Jurkat, Clone E6-1 (cell line): ENCODE data around the gene BOD1.

Experiments
- DNase-seq: peaks from one replicate; pipeline ENCODE4 v3.0.0-alpha.2; 2011; ENCODE audit warnings: low read depth, low spot score
- H3K4me3 ChIP-seq: 2 replicates; pipeline ENCODE4 v1.5.1; 2011; ENCODE audit warnings: mild to moderate bottlenecking, low read length, control low read depth, moderate library complexity

Gene BOD1

DNA sequence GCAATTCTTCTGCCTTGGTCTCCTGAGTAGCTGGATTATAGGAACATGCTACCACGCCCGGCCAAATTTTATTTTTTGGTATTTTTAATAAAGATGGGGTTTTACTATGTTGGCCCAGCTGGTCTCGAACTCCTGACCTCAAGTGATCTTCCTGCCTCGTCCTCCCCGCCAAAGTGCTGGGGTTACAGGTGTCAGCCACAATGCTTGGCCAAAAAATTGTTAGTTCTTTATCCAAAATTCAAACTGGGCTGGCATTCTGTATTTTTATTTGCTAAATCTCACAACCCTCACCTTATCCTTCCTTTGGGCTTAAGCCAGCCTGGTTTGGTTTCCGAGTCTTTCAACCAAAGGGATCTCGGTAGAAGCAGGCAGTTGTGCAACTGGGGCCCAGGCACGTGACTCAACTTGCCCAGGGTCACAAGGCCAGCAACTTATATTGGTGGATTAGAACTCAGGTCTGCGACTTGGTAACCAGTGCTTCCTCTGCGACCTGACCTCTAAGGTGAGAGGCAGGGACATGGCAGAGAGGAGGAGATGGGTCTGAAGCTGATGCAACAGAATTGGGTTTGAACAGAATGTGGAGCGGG, 26.5 kb upstream of the BOD1 start:
- DNase-seq: no peak
- no peak overlapping the region for H3K4me3 ChIP-seq

DNA sequence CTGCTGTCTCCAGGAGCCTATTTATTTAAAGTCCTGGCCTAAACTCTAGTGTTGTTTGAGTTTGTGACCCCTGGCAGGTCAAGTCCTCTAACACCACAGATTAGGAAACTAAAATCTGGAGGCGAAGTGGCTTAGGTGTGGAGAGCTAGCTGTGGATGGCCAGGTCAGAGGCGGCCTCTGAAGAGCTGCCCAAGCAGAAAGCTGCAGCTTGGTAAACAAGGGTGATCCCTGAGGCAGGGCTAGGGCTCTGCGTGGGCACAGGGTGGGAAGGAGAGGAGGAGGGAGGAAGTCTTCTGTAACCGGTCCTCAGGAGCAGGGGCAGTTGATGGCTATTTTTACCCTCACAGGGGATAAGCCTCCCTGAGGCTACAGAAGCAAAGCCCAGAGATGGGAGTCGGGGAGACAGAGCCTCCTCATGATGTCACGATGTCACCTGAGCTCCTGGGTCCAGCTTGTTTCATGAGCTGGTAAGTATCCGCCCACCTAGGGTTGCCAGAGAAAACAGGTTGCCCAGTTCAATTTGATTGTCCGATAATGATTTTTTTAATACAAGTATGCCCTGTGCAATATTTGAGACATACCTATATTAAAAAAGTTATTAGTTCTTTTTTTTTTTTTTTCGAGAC, 25.9 kb upstream of the BOD1 start:
- DNase-seq: no peak

DNA sequence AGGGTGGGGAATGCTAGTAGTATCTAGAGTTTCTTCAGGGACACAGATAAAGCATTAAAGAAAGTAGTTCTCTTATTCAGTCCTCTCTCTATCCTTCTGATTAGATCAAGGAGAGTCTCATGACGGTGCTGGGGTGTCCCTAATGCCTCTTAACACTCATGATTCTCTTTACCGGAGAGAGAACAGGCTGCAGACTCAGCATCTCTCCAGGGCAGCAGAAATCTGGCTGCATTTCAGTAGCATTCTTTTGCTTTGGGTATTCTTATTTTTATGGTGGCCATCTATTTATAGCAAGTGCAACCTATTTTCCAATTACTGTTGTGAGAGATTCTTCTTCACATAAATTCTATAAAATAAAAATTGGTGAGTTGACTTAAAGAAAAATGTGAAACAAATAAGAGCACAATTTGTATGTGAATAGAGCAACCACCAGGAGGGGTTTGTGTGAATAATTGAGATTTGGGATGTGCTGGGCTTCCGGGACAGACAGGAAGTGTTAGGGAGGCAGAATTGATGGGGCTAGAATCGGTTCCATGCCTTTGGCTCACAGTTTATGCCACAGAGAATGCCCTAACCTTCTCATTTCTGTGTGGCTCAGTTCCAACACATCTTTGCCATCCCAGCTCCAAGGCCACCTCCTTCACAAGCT, 23.8 kb upstream of the BOD1 start:
- no peak overlapping the region for H3K4me3 ChIP-seq
- peak; percentile 17 for DNase-seq

More for the DNA sequence above, 25.9 kb upstream of the BOD1 start:
- H3K4me3 ChIP-seq: no peak overlapping the region

DNA sequence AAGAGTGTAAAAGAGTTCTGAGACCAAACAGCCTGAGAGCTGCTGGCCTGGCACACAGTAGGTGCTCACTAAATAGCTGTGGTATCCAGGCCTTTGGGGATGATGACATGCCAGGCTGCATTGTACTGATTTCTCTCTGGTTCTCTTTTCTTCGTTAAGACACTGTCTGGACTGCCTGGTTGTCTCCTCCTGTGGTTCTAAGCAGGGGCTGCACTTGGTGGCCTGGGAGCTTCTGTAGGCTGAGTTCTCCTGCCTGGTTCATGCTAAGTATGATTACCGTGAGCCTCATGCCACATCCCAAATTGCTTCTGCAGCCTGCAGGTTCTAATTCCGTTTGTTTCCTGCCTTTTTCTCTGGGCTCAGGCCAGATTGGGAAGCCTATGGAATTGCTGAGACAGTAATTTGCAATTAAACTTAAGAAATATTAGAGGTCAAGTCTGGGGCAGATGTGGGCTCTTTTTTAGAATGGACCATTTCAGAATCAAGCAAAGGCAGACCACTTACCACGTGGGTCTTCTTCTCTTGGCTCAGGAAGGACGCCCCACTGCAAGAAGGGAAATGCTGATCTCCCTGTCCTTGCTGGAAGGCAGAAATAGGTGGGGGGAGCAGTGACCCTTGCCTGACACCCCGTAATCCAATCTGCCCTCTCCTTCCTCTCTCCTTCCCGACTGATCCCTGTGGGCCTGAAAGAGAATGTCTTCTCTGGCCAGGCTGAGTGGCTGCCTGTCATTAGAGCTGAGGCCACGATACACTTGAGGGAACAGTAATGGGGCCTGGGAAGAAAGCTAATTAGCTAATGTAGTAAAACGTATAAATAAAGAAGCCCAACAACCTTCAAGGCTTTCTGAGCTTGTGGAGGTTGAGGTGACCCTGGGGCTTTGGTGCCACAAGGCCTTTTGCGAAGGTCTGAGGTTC, 21.9 kb upstream of the BOD1 start:
- H3K4me3 ChIP-seq: no peak overlapping the region
- no peak for DNase-seq

DNA sequence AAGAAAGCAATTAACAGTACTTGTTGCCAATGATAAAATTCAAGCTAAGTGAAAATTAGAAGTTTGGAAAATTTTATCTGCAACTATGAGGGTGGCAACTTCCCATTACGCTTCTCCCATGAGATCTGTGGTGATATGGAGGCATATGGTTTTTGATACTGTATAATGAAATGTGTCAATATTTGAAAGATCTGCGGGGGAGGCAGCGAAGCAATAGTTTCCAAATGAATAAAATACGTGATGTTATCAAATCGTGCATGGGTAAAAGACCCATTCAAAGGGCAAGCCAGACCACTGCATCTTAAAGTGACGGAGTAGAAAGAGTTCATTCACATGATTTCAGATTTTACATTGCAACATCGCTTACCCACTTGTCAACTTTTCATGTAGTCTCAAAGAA, 20.9 kb upstream of the BOD1 start:
- no peak for DNase-seq
- H3K4me3 ChIP-seq: no peak overlapping the region

DNA sequence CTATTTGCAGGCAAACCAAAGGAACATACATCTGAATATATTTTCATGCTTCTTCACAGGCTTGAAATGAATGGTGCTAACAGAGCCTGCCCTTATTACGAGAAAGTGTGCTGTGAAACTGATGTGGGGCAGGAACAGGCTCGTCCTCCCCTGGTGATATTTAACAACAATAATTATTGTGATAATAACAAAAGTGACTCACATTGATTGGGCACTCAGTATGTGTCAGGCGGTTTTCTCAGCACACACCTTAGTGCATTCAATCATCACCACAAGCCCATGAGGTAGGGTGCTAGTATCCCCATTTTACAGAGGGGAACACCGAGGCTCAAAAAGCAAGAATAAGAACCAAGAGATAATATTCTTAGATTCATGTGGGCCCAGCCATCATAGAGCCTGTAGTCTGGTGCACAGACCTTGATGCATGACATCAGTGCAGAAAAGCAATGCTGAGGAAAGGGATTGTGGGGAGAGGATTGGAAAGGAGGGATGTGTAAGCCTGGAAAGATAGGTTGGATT, 18.1 kb upstream of the BOD1 start:
- no peak overlapping the region for H3K4me3 ChIP-seq
- DNase-seq: no peak

DNA sequence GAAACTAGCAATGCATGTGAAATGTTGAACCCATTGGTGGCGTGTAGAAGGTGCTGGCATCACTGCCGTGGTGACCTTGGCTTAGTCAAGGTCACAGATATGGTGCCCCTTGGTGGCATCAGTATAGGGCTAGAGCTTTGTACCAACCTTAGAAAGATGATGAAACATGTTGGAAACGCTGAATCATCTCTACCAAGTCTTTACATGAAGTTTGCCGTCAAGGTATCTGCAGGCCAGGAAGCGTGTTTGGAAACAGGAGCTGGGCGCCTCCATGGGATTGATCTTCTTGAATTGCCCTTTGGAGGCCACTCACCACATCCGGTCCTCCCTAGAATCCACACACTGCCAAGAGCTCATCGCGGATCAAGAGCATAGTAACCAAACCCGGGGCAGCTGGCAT, 16.9 kb upstream of the BOD1 start:
- H3K4me3 ChIP-seq: no peak overlapping the region
- DNase-seq: no peak

DNA sequence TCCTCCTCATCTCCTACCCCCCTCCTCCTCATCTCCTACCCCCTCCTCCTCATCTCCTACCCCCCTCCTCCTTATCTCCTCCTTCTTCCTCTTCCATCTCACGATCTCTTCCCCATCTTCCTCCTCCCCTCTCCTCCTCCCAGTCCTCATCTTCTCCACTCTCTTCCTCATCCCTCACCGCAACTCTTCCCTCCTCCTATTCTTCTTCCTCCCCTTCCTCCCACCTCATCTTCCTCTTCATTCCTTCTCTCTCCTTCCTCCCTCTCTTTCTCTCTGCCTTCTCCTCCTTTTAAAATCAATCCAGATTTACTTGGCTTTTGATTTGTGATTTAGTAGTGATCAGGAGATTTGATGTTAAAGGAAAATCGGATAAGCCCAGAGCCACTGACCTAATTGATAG, 15.0 kb upstream of the BOD1 start:
- DNase-seq: no peak
- H3K4me3 ChIP-seq: no peak overlapping the region

DNA sequence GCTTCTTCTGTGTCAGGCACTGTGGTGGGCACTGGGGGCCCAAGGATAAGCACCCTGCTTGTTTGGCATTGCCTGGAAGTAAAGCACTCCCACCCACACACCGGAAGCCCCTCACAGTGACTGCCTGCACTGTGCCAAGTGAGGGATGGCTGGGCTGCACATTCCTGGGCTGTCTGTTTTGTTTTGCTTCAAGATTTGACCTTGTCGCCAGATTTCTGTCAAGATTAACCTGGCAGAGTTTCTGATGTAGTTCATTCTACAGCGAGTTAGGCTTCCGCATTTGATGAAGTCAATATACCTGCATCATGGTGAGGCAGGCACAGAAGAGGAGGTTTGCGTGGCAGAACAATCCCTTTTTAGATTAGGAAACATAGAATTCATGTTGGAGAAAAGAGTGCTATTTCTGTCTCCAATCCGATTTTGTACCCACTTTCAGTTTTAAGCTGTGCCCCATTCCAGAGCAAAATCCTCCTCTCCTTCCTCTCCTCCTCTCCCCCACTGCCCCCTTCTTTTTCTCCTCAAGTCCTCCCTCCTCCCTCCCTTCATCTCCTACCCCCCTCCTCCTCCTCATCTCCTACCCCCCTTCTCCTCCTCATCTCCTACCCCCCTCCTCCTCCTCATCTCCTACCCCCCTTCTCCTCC, 14.4 kb upstream of the BOD1 start:
- no peak overlapping the region for H3K4me3 ChIP-seq
- no peak for DNase-seq

DNA sequence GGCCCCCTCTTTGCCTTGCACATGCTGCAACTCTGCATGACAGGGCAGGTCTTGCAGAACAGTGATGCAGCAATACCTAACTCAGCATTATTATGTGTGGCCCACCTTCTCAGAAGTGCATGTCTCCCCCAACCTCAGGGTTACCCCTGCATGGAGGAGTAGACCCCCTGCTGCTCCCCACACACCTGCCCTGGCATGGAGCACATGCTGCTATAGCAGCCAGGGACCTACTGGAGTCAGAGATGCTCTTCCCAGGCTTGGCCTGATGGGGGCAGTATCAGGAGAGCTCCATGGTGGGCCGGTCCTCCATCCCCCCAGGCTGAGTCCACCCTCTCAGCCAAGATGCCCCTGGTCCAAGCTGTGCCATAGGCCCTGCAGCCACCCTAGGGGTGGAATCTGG, 13.2 kb upstream of the BOD1 start:
- H3K4me3 ChIP-seq: no peak overlapping the region
- DNase-seq: no peak

DNA sequence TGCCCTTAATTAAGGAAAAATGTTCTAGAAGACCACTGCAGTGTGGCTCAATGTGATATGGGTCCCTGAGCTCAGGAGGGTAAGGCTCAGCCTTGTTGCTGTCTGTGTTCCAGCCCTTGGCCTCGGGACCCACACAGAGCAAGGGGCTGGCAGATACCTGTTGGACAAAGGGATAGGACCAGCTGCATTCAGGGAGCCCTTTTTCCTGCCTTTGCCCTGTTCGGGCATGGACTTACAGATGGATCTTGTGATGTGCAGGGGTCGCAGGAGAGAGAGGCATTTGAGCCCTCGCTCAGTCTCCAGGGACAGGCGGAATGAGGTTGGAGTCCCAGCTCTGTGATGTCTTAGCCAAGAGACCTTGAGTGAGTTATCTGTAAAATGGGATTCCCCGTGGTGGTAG, 12.1 kb upstream of the BOD1 start:
- no peak overlapping the region for H3K4me3 ChIP-seq
- no peak for DNase-seq

DNA sequence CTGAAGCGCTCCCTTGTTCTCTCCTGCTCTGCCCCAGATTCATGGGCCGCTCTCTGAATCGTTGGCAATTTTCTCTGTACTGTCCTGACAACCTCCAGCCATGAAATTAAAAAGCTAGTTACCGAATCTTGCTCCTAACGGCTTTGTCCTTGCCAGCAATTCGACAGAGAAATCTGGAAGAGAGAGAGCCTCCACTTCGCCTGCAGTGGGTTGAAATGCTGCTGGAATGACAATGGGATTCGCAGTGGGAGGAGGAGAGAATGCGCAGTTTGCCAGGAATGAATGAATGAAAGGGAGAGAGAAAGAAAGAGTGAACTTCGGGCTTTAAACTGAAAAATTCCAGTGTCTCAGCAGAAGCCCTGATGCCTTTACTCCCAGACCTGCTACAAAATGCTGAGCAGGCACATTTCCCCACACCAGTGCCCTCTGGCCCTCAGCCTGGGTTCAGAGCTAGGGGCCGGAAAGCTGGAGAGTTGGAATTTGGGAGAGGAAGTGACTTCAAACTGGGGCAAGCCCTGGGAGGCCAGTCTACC, 11.5 kb upstream of the BOD1 start:
- no peak for DNase-seq
- no peak overlapping the region for H3K4me3 ChIP-seq

DNA sequence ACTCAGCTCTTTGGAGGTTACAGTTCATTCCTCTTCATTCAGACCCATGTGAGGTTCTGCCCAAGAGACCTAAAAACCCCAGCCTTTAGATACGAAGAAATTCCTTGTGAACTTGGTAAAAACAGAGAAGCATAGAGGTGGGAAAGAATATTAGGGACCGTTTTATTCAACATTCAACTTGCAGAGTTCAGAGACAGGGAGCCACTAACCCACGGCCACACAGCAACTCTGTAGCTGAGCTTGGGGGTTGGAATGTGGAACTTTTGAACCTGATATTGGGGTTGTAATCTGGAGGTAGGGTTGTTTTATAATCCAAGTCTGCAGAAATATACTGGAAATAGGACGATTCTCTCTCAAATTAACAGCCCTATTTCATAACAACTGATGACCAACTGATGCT, 10.8 kb upstream of the BOD1 start:
- H3K4me3 ChIP-seq: no peak overlapping the region
- no peak for DNase-seq

DNA sequence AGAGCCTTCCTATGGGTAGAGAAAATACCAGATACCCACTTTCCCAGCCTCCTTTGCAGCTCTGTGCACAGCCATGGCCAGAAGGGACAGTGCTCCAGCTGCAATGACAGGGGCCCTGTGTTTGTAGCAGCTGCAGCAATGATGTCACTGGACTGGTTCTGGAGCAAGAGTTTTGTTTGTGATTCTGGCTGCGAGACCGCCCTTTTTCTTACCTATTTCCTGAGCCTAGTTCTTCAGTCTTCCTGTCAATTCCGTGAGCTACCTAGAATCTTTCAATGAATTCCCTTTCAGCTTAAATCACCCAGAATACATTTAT, 10.0 kb upstream of the BOD1 start:
- no peak for DNase-seq

DNA sequence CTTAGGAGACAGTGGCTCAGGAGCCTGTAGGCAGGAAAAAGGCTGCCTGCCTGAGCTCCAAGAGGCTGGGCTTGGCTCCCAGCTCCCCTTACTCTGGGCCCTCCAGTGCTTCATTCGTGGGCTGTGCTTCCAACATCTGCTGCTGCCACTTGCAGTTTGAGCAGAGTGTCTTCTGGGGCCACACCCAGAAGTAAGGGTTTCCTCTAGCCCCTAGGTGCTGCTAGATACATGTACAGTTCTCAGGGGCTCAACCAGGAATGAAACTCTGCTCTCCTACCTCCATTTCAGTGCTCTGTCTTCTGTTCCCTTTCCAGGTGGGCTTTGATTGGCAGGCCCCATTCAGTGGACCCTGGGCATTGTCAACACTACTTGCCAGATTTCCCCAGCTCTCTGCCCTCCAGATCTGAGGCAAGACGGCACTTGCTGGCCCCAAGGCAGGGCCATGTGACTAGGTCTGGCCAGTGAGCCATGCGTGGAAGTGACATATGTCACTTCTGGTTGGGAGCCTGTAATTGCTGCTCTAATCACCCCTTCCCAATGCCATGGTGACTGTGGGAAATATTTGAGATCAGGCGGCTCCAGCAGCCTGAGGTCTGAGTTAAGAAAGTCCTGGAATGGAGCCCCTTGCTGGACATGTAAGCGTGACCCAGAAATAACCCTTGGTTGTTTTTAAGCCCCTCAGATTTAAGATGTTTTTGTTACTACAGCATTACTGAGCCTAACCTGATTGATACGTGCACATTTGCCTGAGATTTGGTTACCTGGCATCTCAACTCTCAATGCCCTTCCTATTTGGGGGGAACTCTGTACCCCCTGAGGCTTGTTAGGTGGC, 9.4 kb upstream of the BOD1 start:
- no peak overlapping the region for H3K4me3 ChIP-seq
- DNase-seq: no peak

More for the DNA sequence above, 10.0 kb upstream of the BOD1 start:
- H3K4me3 ChIP-seq: no peak overlapping the region

DNA sequence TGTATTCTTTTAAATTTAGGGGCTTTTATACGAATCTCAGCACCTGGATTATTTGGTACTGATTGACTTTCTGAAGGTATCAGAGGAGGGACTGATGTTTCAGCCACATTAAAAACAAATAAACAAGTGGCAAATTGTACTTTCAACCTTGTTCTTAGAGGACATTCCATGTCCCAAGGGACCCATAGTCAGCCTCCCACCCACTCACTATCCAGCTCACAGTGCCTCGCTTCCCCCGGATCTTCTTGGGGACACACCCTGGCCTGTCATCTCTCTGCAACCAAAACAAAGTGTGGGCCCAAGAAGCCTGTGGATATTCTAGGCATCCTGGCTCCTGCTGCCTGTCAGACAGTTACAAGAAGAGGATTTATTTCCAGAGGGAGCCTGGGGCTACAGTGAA, 8.8 kb upstream of the BOD1 start:
- no peak for DNase-seq
- no peak overlapping the region for H3K4me3 ChIP-seq

DNA sequence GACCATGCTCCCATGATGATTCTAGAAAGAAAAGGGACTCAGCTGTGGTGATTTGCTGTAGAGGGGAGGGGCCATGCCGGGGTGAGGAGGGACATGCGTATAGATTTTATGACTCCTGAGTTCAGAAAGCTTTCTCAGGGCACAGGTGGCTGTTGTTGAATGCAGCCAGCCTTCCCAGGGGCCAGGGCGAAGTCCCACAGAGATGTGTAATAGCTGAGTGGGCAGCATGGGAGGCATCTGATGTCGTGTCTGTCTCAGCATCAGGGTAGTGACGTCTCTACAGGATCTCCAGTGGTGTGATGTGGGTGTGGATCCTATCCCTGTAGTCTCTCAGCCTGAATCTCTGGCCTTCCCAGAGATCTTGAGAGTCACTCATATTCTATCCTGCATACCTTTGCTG, 7.8 kb upstream of the BOD1 start:
- DNase-seq: no peak

DNA sequence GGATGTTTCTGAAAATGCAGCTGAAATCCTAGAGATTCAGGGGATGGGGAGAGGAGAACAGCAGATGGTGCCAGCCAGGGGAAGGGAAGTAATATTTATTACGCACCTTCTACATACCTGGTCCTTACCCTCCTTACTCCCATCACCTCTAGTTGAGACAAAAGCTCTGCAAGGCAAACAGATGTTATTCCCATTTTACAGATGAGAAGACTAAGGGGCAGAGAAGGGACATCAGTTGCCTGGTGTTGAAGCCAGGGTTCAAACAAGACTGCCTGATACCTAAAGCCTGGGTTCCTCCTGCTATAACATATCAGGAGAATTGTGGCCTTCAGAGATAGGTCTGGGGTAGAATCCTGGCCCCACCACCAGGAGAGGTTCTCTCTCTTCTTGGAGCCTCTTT, 7.3 kb upstream of the BOD1 start:
- H3K4me3 ChIP-seq: no peak overlapping the region
- DNase-seq: no peak

More for the DNA sequence above, 7.8 kb upstream of the BOD1 start:
- H3K4me3 ChIP-seq: no peak overlapping the region
